ENCODE results near the gene GARIN5B.

DNA sequence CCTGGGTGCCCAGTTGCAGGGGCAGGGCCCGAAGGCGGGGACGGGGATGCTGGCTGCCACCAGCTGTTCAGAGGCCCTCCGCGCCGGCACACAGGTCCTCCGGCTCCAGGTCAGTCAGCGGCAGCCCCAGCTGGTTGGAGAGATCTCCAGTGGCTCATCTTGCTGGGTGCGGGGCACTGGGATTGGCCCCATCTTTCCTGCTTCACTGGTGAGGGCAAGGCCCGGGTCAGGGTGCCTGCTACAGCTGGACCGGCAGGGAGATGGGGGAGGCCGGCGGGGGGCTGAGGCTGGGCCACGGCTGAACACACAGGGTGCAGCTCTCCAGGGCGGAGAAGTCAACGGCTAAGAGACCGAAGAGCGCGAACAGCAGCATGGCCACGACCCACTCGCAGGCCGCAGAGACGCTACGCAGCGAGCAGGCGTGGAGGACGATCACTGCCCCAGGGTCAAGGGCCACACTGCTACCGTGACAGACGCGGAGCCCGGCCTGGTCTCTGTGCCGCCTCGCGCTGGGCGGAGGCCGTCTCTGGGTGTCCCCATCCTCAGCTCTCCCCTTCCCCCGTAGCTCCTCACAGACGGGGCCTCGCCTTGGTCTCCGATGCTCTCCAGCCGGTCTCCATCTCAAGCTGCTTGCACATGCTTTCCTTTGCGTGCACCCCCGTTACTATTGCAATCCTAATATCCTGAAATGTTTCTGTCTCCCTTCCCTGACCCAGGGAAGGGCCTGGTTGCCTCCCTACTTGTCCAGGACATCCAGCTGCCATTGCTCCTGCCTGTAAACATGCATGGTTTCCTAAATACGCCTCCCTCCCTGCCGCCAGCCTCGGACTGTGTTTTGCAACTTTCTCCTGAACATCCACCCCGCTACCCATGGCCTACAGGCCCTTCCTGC is 50.2 kb downstream of the GARIN5B start:
- TF ChIP-seq POLR2AphosphoS5 (IDR thresholded peaks at IDR 0.05; ENCODE audit: low read depth, low read length) (no peak), POLR2A (IDR thresholded peaks at IDR 0.05; ENCODE audit: low read depth, low read length) (no peak)

All from GM12892 (cell line).